Psoas muscle (tissue), 8 donors: ENCODE measurements around the gene TSHZ2. TPM values are rescaled to one million over a fixed set of nuclear protein-coding genes. Genes with fewer than 3 reads are reported as not detected.

Experiments used
- ATAC-seq, 4 donors: fragments of 200-7000 bp; cut with Tn5 transposase; one replicate each; pipeline ENCODE4 v1.9.1; 2020; ENCODE audit warnings: moderate library complexity in 3 of 4, mild to moderate bottlenecking in 2 of 4
- DNase-seq, 2 donors: peaks; one replicate each; pipeline ENCODE4 v3.0.0-alpha.2; 2020
- H3K27ac ChIP-seq: fragments of 200-600 bp; one replicate; pipeline ENCODE4 v1.8.0; 2022
- H3K27me3 ChIP-seq, 3 donors: fragments of 200-600 bp in 1 of 3; one replicate each; pipeline versions ENCODE4 v1.6.1 to v1.8.0; 2013 to 2022; ENCODE audit warnings: low read length in 2 of 3, mild to moderate bottlenecking in 2 of 3, moderate library complexity in 1 of 3; ENCODE audit not compliant: insufficient read depth in 3 of 3
- H3K36me3 ChIP-seq, 2 donors: fragments of 200-600 bp in 1 of 2; one replicate each; pipeline versions ENCODE4 v1.6.1 to v1.8.0; 2013 to 2022; ENCODE audit warnings: low read depth in 1 of 2, mild to moderate bottlenecking in 1 of 2, moderate library complexity in 1 of 2; ENCODE audit not compliant: insufficient read depth in 1 of 2
- H3K4me1 ChIP-seq: fragments of 200-600 bp; one replicate; pipeline ENCODE4 v1.8.0; 2022
- H3K4me3 ChIP-seq: fragments of 200-600 bp; one replicate; pipeline ENCODE4 v1.8.0; 2022; ENCODE audit warnings: mild to moderate bottlenecking
- H3K9me3 ChIP-seq: fragments of 200-600 bp; one replicate; pipeline ENCODE4 v1.8.0; 2022
- WGBS, 3 donors: extraction: QIAGEN DNeasy Blood & Tissue Kit; methylation state at CpG; one replicate each; pipeline versions ENCODE4 v1.1.6 to v1.1.7; 2013; 5-methylcytosine and 5-hydroxymethylcytosine counted together
- intact Hi-C, 2 donors: fragments of 100-400 bp; cut with DNase I; formaldehyde crosslinking; loops; one replicate each; pipeline versions ENCODE4 v1.11.0 to v1.14.2; 2022
- polyA plus RNA-seq, 3 donors: library from polyadenylated mRNA; stranded (reverse); fragments of 200-250 nt; gene quantifications; one replicate each; pipeline ENCODE4 v1.2.3, GENCODE V29; 2013
- total RNA-seq, 4 donors: library from RNA; stranded (reverse); fragmentation: NEBNext Ultra II Directional in 2 of 4; extraction: Animal tissue kit (Norgen Biotek cat#: 25700) in 2 of 4; gene quantifications; one replicate each; pipeline versions ENCODE4 v1.2.1 to v1.2.4, GENCODE V29; 2021 to 2023
- TF ChIP-seq, protein P1 (sequence below): fragments of 200-600 bp; IDR thresholded peaks from one replicate; pipeline ENCODE4 v1.8.0; 2022; ENCODE audit warnings: antibody characterized with exemption
- donor health status: healthy with polysubstance abuse.
- donor health status: DM: no; HTN: no; CAD: no; lungs with moderate emphysema.
- donor health status: Bipolar disorder and iron deficiency.
- donor health status: healthy.
- donor health status: DM: yes; HTN: yes; CAD: no.
- donor health status: DM: no; HTN: no; CAD: no.
- donor health status: DM: no; HTN: no; CAD: no.
- donor health status: DM: yes; HTN: yes; CAD: no.

TSHZ2 gene
- total and polyA plus RNA-seq, 7 donors: 0.39 to 7.5 (median 1.9) TPM

GRCh38 chr20:52975029-52975732 is 3.0 kb downstream of the TSHZ2 start:
- no peak for DNase-seq
- no peak for ATAC-seq
- intact Hi-C loops: no loop called here
- TF ChIP-seq, protein P1, sequence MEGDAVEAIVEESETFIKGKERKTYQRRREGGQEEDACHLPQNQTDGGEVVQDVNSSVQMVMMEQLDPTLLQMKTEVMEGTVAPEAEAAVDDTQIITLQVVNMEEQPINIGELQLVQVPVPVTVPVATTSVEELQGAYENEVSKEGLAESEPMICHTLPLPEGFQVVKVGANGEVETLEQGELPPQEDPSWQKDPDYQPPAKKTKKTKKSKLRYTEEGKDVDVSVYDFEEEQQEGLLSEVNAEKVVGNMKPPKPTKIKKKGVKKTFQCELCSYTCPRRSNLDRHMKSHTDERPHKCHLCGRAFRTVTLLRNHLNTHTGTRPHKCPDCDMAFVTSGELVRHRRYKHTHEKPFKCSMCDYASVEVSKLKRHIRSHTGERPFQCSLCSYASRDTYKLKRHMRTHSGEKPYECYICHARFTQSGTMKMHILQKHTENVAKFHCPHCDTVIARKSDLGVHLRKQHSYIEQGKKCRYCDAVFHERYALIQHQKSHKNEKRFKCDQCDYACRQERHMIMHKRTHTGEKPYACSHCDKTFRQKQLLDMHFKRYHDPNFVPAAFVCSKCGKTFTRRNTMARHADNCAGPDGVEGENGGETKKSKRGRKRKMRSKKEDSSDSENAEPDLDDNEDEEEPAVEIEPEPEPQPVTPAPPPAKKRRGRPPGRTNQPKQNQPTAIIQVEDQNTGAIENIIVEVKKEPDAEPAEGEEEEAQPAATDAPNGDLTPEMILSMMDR: no peak
- H3K4me3 ChIP-seq: peak overlapping the region; percentile 61
- H3K27ac ChIP-seq: no peak overlapping the region
- WGBS, 3 donors: 46 to 55% (median 53%) methylated on average over 11 of the region's 11 CpGs
- H3K4me1 ChIP-seq: no peaks in the 10 kb centered on the region
- H3K9me3 ChIP-seq: no peaks in the 10 kb centered on the region
- H3K27me3 ChIP-seq: peaks cover 0 to 20% (median 8%) of the 10 kb centered on the region in 3 donors
- no peaks in the 10 kb centered on the region for H3K36me3 ChIP-seq

GRCh38 chr20:52975803-52976531 is 3.8 kb downstream of the TSHZ2 start:
- H3K9me3 ChIP-seq: no peaks in the 10 kb centered on the region
- ATAC-seq (no peak), DNase-seq (no peak)
- peaks cover 0 to 15% (median 3%) of the 10 kb centered on the region in 3 donors for H3K27me3 ChIP-seq
- no peaks in the 10 kb centered on the region for H3K36me3 ChIP-seq
- 69 to 79% (median 75%) methylated on average over 3 of the region's 3 CpGs for WGBS, 3 donors
- H3K4me3 ChIP-seq: peak overlapping the region; percentile 61
- H3K4me1 ChIP-seq: no peaks in the 10 kb centered on the region
- intact Hi-C loops: no loop called here
- TF ChIP-seq, protein P1: no peak
- H3K27ac ChIP-seq: no peak overlapping the region

DNA sequence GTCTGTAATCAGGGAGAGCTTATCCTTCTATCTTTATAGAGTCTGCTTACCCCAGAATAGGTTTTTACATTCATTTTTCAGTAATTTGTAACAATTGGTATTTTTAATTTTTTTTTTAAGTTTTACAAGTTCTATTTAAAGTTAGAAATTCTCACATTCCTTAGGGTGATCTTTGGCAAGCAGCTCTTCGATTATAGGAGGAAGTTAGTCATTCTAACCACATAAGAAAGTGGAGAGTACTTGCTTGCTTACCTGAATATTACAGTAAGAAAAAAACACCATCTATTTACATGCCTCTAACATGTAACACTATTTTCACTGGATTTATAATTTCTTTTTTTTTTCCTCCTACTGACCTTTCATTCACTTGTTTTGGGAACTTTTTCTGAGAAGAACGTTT is 6.7 kb downstream of the TSHZ2 start:
- no peaks in the 10 kb centered on the region for H3K36me3 ChIP-seq
- TF ChIP-seq, protein P1: no peak
- intact Hi-C loops: no loop called here
- no peak overlapping the region for H3K27ac ChIP-seq
- WGBS, 3 donors: 31 to 44% (median 41%) methylated on average over 2 of the region's 2 CpGs
- H3K27me3 ChIP-seq: no peaks in the 10 kb centered on the region
- H3K9me3 ChIP-seq: no peaks in the 10 kb centered on the region
- no peak for ATAC-seq
- no peaks in the 10 kb centered on the region for H3K4me1 ChIP-seq
- H3K4me3 ChIP-seq: no peak overlapping the region
- no peak for DNase-seq

GRCh38 chr20:52981051-52981450 is 8.9 kb downstream of the TSHZ2 start:
- DNase-seq (no peak), ATAC-seq (no peak)
- intact Hi-C loops: no loop called here
- H3K4me3 ChIP-seq: no peak overlapping the region
- no peaks in the 10 kb centered on the region for H3K4me1 ChIP-seq
- H3K27ac ChIP-seq: no peak overlapping the region
- no peaks in the 10 kb centered on the region for H3K27me3 ChIP-seq
- no peaks in the 10 kb centered on the region for H3K36me3 ChIP-seq
- WGBS, 3 donors: 89 to 91% (median 91%) methylated on average over 8 of the region's 8 CpGs
- TF ChIP-seq, protein P1: no peak
- no peaks in the 10 kb centered on the region for H3K9me3 ChIP-seq
